GM19025 (cell line): ENCODE results near the gene LGALS4.
"Not testable (repeated sequence)": the region's sequence is repeated elsewhere in the genome, so short reads cannot be mapped to it uniquely, and the experiment has no call there.

Experiments
- ATAC-seq: cut with Tn5 transposase; IDR thresholded peaks from one replicate; pipeline ENCODE4 v1.9.1; 2021; ENCODE audit warnings: mild to moderate bottlenecking, low read depth, moderate library complexity; ENCODE audit not compliant: unreplicated experiment

LGALS4 gene

GRCh38 chr19:38826856-38827551 is 14.3 kb upstream of the LGALS4 start:
- no peak for ATAC-seq

DNA sequence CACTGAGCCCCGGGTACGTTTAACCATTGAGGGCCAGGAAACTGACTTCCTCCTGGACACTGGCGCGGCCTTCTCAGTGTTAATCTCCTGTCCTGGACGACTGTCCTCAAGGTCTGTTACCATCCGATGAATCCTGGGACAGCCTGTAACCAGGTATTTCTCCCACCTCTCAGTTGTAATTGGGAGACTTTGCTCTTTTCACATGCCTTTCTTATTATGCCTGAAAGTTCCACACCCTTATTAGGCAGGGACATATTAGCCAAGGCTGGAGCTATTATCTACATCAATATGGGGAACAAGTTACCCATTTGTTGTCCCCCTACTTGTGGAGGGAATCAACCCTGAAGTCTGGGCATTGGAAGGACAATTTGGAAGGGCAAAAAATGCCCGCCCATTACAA is 13.2 kb upstream of the LGALS4 start:
- ATAC-seq = not testable (repeated sequence)

DNA sequence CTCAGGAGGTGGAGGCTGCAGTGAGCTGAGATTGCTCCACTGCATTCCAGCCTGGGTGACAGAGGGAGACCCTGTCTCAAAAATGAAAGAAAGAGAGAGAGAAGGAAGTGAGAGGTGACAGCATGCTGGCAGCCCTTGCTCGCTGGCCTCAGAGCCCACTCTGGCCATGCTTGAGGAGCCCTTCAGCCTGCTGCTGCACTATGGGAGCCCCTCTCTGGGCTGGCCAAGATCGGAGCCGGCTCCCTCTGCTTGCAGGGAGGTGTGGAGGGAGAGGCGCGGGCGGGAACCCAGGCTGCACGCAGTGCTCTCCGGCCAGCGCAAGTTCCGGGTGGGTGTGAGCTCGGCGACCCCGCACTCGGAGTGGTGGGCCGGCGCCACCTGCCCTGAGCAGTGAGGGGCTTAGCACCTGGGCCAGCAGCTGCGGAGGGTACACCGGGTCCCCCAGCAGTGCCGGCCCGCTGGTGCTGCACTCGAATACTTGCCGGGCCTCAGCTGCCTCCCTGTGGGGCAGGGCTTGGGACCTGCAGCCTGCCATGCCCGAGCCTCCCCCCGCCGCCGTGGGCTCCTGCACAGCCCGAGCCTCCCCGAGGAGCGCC is 8.6 kb upstream of the LGALS4 start:
- not testable (repeated sequence) for ATAC-seq

- ATAC-seq = no peak
Measured at GRCh38 chr19:38819231-38819920, 6.6 kb upstream of the LGALS4 start.

DNA sequence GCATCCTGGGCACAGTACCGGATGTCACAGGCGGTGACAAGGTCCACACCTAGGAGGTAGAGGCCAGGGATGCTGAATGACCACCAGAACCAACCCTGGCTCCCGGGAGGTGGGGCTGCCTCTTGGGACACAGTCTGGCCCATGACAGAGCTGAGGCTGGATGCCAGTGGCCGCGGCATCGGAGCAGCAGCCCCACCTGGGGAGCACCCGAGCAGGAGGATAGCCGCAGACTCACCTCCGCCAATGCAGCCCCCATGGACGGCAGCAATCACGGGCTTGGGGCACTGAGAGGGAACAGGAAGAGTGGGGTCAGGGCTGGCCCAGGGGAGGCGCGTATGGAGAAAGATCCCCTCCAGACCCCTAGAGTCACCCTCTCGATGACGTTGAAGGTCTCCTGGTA is 4.3 kb upstream of the LGALS4 start:
- ATAC-seq = no peak

GRCh38 chr19:38816131-38816750 is 3.5 kb upstream of the LGALS4 start:
- ATAC-seq = no peak

DNA sequence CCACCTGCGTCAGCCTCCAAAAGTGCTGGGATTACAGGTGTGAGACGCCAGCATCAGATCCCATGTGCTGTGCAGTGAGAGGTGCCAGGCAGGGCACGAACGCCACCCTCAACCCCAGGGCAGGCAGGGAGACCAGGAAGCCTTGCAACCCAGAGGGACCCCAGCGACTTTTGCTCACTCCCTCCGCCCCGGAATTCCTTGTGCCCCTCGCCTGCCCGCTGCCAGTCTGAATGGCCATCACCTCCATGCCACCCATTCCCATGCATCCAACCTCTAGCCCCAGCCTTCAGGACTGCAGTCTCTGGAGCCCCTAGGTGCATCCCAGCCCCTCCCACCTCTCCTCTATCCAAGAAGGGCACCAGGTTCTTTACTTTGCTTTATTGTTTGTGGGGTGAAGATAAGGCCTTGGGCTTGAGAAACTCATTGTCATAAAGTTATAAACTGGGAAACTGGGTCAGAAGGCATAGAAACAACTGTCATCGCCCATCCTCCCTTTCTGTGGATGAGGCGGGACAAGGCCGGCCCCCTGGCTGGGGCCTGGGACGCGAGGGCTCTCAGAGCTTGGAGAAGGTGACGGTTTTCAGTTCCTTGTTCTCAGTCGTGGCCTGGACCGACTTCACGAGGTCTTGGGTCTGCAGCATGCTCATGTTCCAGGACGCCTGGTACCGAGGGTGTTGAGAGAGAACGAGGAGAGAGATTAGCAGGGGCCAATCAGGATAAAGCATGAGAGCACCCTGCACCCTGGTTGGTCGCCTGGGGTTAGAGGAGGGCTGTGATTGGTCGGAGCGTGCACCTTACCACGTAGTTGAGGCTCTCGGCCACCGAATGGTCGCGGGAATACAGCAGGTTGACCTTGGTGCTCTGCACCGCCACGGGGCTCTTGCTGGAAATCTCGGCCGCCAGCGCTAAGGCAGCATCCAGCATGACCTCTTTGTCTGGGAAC is 2.6 kb upstream of the LGALS4 start:
- ATAC-seq = no peak

- ATAC-seq = not testable (repeated sequence)
Measured at GRCh38 chr19:38813932-38814331, 1.2 kb upstream of the LGALS4 start.

DNA sequence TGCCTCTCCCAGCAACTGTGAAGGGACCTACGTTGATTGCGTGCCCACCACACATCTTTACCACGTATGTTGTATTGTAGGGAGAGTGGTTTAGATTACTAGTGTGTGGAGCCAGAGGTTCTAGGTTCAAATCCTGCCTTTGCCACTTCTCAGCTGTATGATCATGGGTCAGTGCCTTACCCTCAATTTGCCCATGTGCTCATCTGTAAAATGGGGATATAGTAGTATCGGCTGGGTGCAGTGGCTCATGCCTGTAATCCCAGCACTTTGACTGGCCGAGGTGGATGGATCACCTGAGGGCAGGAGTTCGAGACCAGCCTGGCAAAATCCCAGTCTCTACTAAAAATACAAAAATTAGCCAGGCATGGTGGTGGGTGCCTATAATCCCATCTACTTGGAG is 578 bp upstream of the LGALS4 start:
- ATAC-seq = no peak

DNA sequence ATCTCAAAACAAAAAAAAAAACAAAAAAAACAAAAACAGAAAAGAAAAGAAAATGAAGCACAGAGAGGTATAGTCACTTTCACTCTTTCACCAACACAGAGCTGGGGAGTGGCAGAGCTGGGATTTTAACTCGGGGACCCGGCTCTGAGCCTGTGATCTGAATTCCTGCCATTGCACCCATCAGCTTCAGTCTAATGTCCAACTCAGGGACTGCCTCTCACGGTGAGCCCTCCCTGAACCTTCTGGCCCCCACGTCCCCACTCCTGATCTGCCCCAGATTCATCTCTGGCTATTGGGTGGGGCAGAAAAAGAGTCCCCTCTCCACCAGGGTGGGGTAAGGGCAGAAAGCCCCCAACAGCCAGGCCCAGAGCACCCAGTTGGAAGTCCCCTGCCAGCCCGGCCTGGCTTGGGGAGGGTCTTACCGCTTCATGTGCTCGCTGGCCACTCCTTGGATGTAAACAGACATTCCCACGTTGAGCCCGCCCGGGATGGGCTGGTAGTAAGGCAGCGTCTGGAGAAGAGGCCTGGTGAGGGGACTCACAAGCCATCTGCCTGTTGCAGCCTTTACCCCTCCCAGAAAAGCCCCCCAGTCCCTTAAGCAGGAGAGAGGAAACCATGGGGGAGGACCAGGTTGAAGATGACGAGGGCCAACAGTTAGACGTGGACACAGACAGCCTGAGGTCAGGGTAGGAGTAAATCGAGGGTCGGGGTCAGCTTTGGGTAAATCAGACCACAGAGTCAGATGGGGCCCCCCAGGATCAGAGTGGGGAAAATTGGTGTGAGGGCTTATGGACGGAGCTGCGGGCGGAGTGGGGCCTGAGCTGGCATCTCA is 520 bp downstream of the LGALS4 start:
- no peak for ATAC-seq

GRCh38 chr19:38809592-38810252 is 3.0 kb downstream of the LGALS4 start:
- no peak for ATAC-seq

DNA sequence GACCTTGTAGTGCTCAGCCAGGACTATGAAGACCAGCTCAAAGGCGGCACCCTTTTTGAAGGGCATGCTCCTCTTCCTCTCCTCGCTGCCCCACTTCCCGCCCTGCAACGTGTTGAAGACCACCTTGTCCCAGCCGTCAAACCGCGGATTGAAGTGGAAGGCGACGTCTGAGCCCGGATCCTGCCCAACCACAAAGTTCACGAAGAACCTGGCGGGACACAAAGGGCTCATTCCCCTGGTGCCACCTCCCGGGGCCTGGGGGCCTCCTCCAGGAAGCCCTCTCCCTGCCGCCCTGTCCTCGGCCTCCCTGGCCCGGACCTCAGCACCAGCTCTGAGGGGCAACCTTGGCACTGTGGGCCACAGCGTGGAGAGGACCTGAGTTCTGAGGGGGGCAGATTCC is 4.0 kb downstream of the LGALS4 start:
- no peak for ATAC-seq

GRCh38 chr19:38807374-38808098 is 5.2 kb downstream of the LGALS4 start:
- not testable (repeated sequence) for ATAC-seq

GRCh38 chr19:38806371-38806770 is 6.4 kb downstream of the LGALS4 start:
- ATAC-seq = no peak

DNA sequence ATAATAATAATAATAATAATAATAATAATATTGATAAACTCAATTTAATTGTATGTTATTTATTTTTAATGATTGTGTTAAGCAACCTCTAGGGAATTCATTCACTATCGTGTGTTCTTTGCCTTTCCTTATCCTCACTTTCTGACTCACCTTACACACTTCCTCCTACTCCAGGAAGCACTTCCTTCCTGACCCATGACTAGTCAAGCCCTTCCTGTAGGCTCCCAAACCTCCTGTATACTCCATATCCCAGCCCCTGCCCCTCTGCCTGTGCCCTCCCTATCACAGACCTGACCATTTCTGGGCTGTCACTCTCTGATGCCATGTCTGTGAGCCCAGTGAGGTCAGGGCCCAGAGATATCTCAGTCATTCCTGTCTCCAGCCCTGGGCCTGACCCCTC is 7.6 kb downstream of the LGALS4 start:
- no peak for ATAC-seq

- no peak for ATAC-seq
Measured at GRCh38 chr19:38803543-38803942, 9.2 kb downstream of the LGALS4 start.

DNA sequence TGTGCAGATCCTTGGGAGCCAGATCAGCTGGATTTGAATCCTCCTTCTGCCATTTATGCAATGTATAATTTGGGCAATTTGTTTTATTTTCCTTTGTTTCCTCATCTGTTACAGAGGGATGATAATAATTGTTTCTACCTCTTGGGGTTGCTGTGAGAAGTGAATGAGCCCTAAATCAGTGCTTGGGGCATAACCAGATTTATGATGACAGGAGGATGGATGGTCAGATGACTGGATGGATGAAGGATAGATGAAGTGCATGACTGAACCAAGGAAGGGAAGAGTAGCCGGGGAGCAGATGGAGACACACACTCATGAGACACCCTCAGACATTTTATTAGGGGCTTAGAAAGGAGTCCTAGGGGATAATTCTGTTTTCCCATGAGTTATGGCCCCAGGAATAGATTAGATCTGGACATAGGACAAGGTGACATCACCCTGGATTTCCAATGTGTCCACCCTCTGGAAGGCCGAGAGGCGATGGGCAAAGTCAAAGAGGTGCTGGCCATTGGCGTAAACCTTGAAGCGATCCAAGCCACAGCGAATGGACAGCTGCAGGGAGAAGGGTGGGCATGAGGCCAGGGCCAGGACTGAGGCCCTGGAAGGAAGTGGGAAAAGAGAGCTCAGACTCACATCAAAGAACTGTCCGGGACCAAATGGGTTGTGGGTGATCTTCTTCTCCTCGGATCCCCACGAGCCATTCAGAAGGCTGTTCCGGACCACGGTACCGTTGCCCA is 11.2 kb downstream of the LGALS4 start:
- no peak for ATAC-seq
